HUDEP-2 (cell line): ENCODE data around the gene SLC9A9.
"Not testable (repeated sequence)": the region's sequence is repeated elsewhere in the genome, so short reads cannot be mapped to it uniquely, and the experiment has no call there.

Experiments used
- DNase-seq, 76 experiments: peaks; one replicate each; lab custom pipeline; 2025; ENCODE audit not compliant: unreplicated experiment in 76 of 76; lab: John Stamatoyannopoulos, UW

Gene SLC9A9

DNA sequence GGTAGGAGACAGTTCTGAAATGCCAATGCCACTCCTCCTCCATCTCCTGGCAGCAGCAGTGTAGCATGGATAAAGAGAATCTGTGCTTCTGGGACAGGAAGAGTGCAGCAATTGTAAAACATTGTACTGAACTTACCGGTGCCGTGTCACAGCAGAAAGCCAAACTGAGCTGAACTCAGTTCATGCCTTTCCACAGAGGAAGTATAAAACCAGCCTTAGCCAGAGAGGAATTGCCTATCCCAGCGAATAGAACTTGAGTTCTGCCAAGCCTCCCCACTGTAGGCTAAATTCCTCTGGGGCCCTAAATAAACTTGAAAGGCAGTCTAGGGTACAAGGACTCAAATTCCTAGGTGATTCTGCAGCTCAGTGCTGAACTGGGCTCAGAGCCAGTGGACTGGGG is 148.8 kb downstream of the SLC9A9 start:
- no peak for DNase-seq

DNA sequence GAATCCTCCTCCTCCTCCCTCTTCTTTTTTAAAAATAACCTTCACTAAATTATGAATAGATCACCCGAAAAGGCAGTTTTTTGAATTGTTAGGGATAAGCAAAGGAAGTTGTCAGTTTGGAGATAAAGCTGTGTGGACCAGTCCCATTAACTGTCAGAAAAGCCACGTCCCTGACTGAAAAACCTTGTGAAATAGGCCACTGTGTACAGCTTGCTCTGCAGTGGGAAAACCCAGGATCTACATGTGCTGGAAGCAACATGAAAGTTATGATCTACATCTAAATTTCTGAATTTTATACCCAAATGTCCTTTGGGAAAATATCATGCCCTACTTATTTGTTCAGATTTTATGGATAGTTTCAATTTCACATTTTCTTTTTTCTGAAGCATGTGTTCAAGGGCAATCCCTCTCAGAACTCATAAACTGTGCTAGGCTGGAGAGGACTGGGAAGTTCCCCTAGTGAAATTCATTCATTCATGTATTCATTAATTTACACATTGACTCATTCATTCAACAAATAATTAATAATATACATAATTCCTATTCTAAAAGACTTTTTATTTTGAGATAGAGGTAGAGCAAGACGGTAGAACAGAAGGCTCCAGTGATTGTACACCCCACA is 149.5 kb downstream of the SLC9A9 start:
- DNase-seq: no peak

DNA sequence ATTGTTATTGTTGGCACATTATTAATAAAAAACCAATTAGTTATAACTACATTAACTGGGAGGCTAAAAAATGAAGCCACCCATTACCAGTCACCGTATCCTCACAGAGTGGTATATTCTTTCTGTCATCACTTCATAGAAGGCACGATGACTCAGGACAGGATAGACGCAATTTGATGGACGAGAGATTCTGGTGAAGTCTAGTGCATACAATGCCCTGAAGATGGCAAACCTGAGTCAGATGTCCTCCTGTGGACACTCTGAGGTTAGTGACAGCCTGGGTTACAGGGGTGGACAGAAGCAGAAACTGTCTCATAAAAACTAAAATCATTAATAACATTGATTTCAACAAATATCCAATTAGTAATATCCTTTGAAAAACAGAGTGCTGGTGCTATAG is 150.3 kb downstream of the SLC9A9 start:
- no peak for DNase-seq

DNA sequence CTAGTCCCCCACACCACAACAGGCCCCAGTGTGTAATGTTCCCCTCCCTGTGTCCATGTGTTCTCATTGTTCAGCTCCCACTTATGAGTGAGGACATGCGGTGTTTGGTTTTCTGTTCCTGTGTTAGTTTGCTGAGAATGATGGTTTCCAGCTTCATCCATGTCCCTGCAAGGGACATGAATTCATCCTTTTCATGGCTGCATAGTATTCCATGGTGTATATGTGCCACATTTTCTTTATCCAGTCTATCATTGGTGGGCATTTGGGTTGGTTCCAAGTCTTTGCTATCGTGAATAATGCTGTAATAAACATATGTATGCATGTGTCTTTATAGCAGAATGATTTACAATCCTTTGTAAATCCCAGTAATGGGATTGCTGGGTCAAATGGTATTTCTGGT is 152.9 kb downstream of the SLC9A9 start:
- not testable (repeated sequence) for DNase-seq

DNA sequence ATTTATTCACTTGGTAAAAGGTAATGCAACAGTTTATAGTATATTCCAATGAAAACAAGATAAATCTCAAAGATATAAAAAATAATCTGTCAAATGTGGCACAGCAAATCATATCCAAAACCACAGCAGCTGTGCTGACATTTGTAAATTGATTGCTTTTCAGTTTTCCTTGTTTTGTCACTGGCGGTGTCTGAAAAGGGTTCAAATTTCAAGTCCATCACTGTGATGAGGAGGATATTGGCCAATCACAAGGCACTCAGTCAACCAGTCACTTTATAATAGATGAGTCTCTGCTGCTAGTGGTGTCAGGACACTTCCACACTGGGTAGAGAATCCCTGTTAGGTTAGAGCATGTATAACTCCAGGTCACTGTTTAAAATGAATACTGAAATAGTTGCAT is 154.8 kb downstream of the SLC9A9 start:
- no peak for DNase-seq

DNA sequence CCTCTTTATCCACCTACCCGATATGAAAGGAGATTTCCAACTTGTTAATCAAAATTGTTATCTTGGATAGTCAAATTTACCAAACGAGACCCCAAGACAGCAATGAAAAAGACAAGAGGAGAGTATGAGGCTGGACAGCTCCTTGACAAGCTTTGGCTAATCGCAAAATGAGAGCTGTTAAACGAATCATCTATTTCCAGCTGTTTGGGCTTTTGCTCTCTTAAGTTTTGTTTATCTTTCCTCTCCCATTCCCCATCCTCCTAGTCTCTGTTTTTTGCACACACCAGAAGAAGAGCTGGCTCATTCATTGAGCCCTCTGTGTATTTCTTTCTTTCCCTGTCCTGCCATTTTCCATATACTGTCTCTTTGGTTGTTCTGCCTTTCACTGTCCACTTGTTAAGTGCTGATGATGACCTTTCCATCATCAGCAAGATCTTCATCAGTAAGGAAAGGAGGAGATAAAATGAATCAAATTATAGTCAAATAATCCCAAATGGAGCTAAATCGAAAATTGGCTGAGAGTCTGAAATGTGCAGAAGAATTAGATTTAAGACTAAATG is 161.6 kb downstream of the SLC9A9 start:
- no peak for DNase-seq

DNA sequence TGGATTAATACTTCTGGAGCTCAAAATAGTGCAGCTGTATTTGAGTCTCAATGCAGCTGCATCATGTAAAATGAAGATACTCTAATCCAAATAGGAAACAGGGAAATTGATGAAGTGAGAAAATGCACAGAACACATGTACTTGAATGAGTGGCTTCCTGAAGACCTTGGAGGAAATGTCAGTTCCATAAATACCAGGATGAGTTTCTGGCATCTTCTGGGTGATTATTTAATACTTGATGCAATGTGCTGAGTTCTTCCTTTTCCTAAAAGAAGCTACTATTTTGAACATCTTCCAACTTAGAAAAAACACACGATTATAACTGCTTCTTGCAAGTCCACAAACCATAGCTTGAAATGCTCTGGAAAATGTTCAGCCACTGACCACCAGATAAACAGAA is 162.8 kb downstream of the SLC9A9 start:
- DNase-seq: no peak

DNA sequence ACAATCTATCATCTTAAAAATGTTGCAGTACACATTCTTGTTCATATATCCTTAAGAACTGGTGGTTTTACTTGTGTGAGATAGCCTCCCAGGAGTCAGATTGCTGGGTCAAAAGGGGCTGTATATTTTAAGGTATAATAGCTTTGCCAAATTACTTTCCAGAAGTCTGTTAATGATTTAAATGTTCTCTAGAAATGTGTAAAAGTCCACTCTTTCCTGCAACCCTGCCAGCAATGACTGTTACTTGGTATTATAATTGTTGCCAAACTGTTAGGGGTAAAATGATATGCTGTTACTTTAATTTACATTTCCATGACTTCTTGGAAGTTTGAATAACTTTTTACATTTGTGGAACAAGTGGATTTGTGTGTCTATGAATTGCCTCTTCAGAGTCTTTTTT is 170.8 kb downstream of the SLC9A9 start:
- no peak for DNase-seq

DNA sequence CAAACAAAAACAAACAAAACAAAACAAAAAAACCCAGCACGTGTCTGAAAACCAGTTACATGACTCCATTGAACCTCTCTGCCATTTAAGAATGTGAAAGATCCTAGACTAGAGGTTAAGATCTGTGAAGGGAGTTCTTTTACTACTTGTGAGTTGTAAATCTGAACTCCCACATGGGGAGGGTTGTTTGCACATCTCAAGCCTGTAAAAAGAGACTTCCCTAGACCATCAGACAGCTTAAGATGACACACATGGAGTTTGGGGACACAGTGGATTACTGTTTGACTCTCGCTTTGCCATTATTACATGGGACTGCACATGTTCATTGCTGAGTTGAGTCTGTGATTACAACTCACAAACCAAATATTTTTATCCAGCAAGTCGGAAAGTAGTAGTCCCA is 171.5 kb downstream of the SLC9A9 start:
- no peak for DNase-seq

DNA sequence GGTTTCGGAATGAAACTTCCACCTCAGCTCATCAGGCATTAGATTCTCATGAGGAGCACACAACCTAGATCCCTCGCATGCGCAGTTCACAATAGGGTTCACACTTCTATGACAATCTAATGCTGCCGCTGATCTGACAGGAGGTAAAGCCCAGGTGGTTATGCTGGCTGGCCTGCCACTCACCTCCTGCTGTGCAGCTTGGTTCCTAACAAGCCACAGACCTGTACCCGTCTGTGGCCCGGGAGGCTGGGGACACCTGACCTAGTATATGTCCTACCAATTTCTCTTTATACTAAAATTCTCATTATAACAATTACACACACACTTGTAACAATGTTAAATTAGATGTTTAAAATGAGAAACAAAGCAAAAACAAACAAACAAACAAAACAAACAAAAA is 172.2 kb downstream of the SLC9A9 start:
- DNase-seq: no peak

DNA sequence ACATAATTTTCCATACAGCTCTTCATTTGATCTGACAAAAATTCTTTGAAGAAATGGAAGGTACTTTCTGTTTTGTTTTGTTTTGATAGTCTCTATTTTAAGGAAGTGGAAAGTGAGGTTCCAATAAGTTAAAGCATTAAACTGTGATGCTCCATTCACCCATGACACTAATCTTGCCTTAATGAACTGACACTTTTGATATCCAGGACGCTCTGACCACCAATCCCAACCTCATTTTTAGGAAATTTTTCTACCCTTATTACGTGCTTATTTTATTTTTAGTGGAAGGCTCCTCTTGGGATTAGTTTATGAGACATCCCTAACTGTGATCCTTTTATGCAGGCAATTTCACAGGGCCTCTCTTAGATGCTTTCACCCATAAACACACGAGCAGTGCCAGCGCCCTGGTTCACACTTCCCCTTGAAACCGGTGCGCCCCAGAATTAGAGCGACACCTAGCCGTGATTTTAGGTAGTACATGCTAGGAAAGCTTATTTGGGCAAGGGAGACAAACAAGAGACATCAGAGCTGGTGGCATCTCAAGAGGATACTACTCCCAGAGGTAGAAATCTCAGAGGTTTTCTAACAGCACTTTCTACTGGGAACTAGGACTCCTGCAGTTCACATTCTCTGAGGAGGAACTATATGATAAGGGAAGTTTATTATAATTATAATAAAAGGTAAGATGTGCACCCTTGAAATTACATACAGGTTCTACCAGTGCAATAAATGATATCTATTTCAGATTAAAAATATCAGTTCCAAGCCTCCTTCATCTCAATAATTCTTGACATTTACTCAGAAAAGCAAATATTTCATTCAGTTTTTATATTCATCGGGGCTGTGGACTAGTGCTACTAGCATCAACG is 173.9 kb downstream of the SLC9A9 start:
- DNase-seq: peak in 63 of 76 experiments; percentile 2 to 80 (median 33)

DNA sequence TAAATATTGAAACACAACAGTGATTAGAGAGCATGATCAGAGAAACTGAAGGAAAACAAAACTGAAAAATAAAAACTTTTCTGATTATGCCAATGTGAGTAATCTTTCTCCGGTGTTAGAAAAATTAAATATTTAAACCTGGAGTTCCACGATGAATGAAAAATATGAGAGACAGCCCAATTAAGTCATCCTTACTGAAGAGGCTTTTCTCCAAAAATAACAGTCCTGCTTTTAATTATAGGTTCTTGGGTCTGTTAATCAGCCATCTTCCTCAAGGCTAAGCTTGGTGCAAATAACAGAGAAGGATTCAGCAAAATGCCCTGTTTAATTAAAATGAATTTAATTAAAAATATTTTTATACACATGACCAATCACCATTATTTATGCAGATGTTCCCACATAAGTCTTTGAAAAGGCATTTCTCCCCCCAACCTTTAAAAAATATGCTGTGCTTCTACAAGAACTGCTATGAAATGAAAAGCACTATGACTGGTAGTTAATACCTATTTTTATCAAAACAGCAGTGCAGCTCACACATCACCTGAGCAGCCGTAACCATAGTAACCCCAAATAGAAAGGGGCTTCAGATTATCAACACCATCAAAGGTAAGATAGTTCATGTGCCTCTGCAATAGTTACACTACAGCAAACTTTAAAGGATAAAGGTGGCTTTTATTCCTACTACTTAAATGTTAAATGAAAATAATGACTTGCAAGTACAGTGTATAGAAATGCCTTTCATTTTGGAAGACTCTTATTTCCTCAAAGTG is 175.7 kb downstream of the SLC9A9 start:
- DNase-seq: no peak

DNA sequence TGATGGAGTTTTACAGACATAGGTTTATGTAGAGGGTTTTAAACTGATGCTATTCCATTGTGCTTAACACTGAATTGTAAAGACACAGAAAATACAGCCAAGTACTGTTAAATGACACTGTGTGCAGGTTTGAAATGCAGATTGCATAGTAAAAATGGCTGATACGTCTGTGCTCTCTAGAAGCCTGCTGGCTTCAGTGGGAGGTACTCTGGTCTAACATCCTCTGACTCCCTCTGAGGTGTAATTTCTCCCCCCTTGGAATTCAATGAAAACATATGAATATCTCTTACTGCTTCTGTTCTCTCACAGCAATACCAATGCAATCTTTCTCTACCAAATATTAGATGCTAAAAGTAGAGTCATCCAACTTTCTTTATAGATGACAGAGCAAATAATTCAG is 176.6 kb downstream of the SLC9A9 start:
- DNase-seq: no peak

DNA sequence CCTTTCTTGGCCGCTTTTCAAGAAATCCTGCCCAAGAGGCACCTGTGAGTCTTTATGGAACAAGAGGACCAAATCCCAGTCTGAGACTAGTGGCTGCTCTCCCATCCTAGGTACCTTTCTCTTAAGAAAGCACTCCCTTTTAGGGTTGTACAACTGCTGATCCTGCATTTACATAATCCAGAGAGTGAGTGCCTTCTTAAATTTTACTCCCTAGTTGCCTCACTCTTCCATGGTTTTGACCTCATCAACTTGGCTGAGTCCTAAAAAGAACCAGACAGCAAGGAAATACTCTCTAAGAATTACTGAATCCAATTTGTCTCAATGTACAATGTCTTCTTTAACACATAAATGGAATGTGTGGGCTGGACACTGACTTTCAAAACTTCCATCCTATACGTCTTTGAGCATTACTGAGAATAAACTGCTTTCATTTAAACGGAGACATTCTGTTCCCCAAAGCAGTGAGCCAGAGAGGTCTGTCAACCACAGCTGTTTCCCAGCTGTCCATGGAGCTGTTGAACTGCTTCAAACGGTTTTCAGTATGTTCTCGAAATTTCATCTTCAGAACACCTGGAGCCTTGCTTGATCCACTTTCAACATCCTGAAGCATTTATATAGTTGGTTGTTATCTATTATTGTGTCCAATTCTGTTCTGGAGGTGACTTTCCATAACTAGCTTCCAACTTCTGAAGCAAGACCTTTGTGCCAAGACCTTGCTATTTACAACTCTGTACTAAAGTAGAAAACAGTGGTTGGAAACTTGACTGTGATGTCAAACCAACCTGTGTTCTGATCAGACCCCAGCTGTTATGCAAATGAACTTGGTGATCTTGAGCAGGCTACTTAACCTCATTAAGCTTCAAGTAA is 179.1 kb downstream of the SLC9A9 start:
- DNase-seq: no peak

DNA sequence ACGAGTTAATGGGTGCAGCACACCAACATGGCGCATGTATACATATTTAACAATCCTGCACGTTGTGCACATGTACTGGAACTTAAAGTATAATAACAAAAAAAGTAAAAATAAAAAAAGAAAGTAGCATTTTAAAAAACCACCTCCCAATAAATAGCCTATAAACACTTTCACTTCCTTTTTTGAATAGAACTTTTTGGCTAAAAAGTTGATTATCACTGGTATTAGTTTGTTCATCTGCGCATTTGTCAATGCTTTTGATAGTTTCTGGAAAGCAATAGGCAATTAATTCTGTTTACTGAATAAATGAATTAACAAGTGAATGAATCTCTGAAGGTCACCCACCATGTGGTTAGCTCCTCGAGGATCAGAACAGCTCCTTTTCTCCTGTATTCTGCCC is 179.9 kb downstream of the SLC9A9 start:
- DNase-seq: no peak

DNA sequence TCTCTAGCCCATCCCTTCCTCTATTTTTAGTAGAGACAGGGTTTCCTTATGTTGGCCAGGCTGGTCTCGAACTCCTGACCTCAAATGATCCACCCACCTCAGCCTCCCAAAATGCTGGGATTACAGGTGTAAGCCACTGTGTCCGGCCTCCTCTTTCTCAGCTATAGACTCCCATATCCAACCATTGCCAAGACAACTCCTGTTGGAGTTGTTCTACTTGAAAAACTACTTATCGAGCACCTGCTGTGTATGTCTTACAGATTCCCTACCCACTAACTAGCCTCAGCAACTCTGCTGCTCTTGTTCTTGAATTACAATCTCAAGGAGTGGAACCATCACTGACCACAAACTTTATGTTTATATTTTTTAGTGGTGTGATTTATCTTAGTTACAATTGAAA is 186.6 kb downstream of the SLC9A9 start:
- no peak for DNase-seq

DNA sequence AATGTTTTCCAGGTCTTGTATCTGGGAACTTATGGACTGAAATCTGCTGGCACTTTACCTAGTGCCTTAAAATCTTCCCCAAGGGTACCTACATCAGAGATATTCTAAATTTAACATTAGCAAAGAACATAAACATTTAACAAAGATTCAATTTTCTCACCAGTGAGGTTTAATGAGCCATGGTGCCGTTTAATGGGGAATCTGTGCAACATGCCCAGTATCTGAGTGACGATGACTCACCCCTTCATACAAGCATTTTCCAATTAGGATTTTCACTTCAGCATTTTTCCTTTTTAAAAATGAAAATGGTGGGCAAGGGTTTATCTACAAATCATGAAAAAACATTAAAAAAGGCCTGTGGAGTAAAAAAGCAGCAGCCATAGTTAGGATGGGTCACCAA is 189.4 kb downstream of the SLC9A9 start:
- no peak for DNase-seq

DNA sequence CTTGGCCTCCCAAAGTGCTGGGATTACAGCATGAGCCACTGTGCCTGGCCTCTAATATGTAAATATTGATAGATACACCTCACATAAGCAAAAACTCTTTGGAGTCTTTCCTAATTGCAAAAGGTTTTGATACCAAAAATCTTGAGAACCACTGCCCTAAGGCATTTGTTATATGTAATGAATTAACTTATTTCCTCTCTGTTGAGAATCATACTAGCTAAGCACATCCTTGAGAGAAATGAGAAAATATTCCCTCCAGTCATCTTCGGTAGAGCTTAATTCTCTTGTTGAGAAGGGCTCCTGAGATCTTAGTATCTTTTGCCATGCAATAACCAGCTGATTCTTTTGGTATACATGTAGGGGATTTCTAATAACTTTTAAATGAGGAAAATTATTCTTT is 190.2 kb downstream of the SLC9A9 start:
- no peak for DNase-seq

DNA sequence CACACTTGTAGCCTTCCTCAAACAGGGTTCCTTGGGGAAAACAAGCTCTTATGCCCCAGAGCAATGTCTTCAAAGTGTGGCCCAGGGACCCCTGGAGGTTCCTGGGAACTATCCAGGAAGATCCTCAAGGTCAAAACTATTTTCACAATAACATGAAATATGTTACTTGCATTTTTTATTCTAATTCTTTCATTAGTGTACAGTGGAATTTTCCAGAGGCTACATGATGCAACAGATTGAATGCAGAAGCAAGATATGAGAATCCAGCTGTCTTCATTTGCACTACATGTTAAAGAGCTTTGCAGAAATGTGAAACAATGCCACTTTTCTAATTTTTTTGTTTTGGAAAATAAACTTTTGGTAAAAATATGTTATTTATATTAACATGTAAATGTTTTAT is 190.9 kb downstream of the SLC9A9 start:
- no peak for DNase-seq

DNA sequence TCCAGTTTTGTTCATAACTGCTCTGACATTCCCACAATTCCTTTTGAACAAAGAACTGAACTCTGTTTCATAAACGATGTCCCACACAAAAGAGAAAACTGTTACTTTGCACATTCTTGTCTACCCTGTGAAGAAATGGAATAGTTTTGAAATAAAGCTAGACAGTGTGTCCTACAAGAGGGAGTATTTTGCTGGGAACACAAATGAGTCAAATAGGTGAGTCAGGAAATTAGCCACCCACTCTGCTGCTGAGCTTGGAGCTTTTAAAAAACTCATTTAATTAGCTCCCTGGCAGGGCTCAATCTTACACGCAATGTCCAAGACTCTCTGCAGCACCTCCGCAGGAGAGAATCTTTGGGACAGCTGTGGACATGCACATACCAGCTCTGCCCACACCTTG is 193.4 kb downstream of the SLC9A9 start:
- DNase-seq: no peak
